Globus pallidus (tissue), 1 donor: ENCODE measurements around the gene PCDH15.

Source experiments
- DNase-seq: peaks from one replicate; pipeline ENCODE4 v3.0.0-alpha.2; 2015; ENCODE audit warnings: low spot score

The PCDH15 gene

GRCh38 chr10:53846809-53847208 lies 954.2 kb downstream of the PCDH15 start:
- no peak for DNase-seq

- peak; percentile 54 for DNase-seq
Measured at GRCh38 chr10:53843736-53844362, 957.2 kb downstream of the PCDH15 start.

- DNase-seq: no peak
Measured at GRCh38 chr10:53841483-53842145, 959.4 kb downstream of the PCDH15 start.

GRCh38 chr10:53840653-53841052 lies 960.4 kb downstream of the PCDH15 start:
- no peak for DNase-seq

- DNase-seq: peak; percentile 31
Measured at GRCh38 chr10:53839440-53840039, 961.5 kb downstream of the PCDH15 start.

- DNase-seq: no peak
Measured at GRCh38 chr10:53836638-53837037, 964.4 kb downstream of the PCDH15 start.

GRCh38 chr10:53833908-53834307 lies 967.1 kb downstream of the PCDH15 start:
- no peak for DNase-seq

- no peak for DNase-seq
Measured at GRCh38 chr10:53827261-53827660, 973.8 kb downstream of the PCDH15 start.

GRCh38 chr10:53808677-53809372 lies 992.2 kb downstream of the PCDH15 start:
- DNase-seq: no peak

- no peak for DNase-seq
Measured at GRCh38 chr10:53786236-53786900, 1014.7 kb downstream of the PCDH15 start.

GRCh38 chr10:53771701-53772100 lies 1029.3 kb downstream of the PCDH15 start:
- no peak for DNase-seq

GRCh38 chr10:53770903-53771302 lies 1030.1 kb downstream of the PCDH15 start:
- DNase-seq: no peak

- DNase-seq: no peak
Measured at GRCh38 chr10:53765311-53765710, 1035.7 kb downstream of the PCDH15 start.

- no peak for DNase-seq
Measured at GRCh38 chr10:53754596-53755250, 1046.3 kb downstream of the PCDH15 start.
